Measurements from ENCODE around the gene BOK. TPM values are rescaled to one million over a fixed set of nuclear protein-coding genes. Genes with fewer than 3 reads are reported as not detected.

BOK gene
- total and polyA plus RNA-seq, 9 of the 15 experiments (the other 6 are each of a cell fraction or from before 2014, with no cell fraction given): 0.03 to 3.3 (median 2.0) TPM; not detected in 1

GRCh38 chr2:241579281-241579680 is 20.7 kb downstream of the BOK start:
- ATAC-seq: no peak
- Histone ChIP-seq H3K36me3 (ENCODE audit: control insufficient read depth, insufficient read depth, low read length) (peaks cover 22% of the 10 kb centered on the region; the same call in 2 of the 3 replicates), H3K4me1 (replicated peaks in 1 of 2; ENCODE audit: control insufficient read depth in 2 of 2, insufficient read depth in 2 of 2, low read length in 2 of 2) (no peaks in the 10 kb centered on the region; a peak in 1 of 5 replicates), H3K27ac (ENCODE audit: extremely low read depth, low read depth, low read length) (no peak overlapping the region), H2AFZ (ENCODE audit: low read depth, low read length) (no peak overlapping the region), H3K4me3 (no peak overlapping the region), H3K9me3 (replicated peaks; ENCODE audit: control insufficient read depth, insufficient read depth, low read depth, low read length) (peaks cover 6% of the 10 kb centered on the region; the same call in 1 of the 2 replicates), H4K20me1 (replicated peaks; ENCODE audit: control insufficient read depth, insufficient read depth, low read length) (no peaks in the 10 kb centered on the region), H3K4me2 (ENCODE audit: insufficient read depth, low read length) (no peak overlapping the region), H3K9me1 (ENCODE audit: control insufficient read depth, insufficient read depth, low read length) (no peaks in the 10 kb centered on the region), H3K9ac (ENCODE audit: insufficient read depth in 1 of 2, low read depth in 2 of 2, low read length in 2 of 2) (no peak overlapping the region), H3K79me2 (ENCODE audit: control insufficient read depth, insufficient read depth, low read length) (no peaks in the 10 kb centered on the region), H3K27me3 (ENCODE audit: control insufficient read depth in 2 of 2, insufficient read depth in 2 of 2, low read length in 2 of 2) (no peaks in the 10 kb centered on the region)
- in situ Hi-C loops (cut with MboI): no loop called here
- intact Hi-C loops (cut with micrococcal nuclease): no loop called here
- BruUV-seq (replicated peaks): no TSS peak
- WGBS (ENCODE audit: insufficient coverage, low coverage, missing lambda C conversion rate): 79% methylated on average over 6 of the region's 7 CpGs
- ChIA-PET POLR2A (interaction anchor here (1.2 kb wide), 1 partner anchor 37 kb away, joined by 3 read pairs; no protein-coding TSS in a partner anchor), CTCF (ENCODE audit: low intra/inter-chr PET ratio) (no interaction called here)
- DNase-seq (ENCODE audit: extremely low read depth in 1 of 4, low spot score in 3 of 4): no peak
- FAIRE-seq: no peak
- TF ChIP-seq E2F3 (CRISPR knock-in tag; IDR thresholded peaks at IDR 0.05): no peak
- no peak for TF ChIP-seq PHF8 (IDR thresholded peaks at IDR 0.05; ENCODE audit: borderline replicate concordance, low read length)
- no peak for TF ChIP-seq CUX1 (CRISPR knock-in tag; IDR thresholded peaks at IDR 0.05)
- TF ChIP-seq GMEB1 (CRISPR knock-in tag; IDR thresholded peaks at IDR 0.05): no peak
- no peak for TF ChIP-seq ZNF444 (CRISPR knock-in tag; IDR thresholded peaks at IDR 0.05)
- no peak for TF ChIP-seq GTF3C2 (IDR thresholded peaks at IDR 0.05; ENCODE audit: borderline replicate concordance, extremely low read depth, insufficient read length)
- TF ChIP-seq TFAM (CRISPR knock-in tag; conservative IDR thresholded peaks at IDR 0.05): no peak
- TF ChIP-seq ARNT (IDR thresholded peaks at IDR 0.05): no peak
- TF ChIP-seq BHLHE40 (IDR thresholded peaks at IDR 0.05; ENCODE audit: low read length): no peak
- TF ChIP-seq GABPB2 (CRISPR knock-in tag; conservative IDR thresholded peaks at IDR 0.05): no peak
- no peak for TF ChIP-seq HINFP (tag; conservative IDR thresholded peaks at IDR 0.05; ENCODE audit: low read depth)

All from K562 (cell line).